RWPE2 (cell line): ENCODE results near the gene TBC1D16.

ENCODE experiments used
- ATAC-seq: fragments of 200-7000 bp; cut with Tn5 transposase; 3 replicates; pipeline ENCODE4 v1.9.1; 2021; ENCODE audit warnings: low read depth
- DNase-seq: peaks from one replicate; pipeline ENCODE4 v3.0.0-alpha.2; 2020; ENCODE audit warnings: low spot score
- H3K27ac ChIP-seq: fragments of 450-650 bp; 2 replicates; pipeline ENCODE4 v1.5.1; 2017; ENCODE audit warnings: mild to moderate bottlenecking; ENCODE audit not compliant: poor library complexity, severe bottlenecking
- H3K27me3 ChIP-seq: fragments of 250-450 bp; sonication (Bioruptor Pico); 2 replicates; pipeline ENCODE4 v1.5.1; 2021; ENCODE audit warnings: mild to moderate bottlenecking, moderate library complexity; ENCODE audit not compliant: insufficient read depth, poor library complexity, severe bottlenecking
- H3K36me3 ChIP-seq: fragments of 250-450 bp; sonication (Bioruptor Pico); 2 replicates; pipeline ENCODE4 v1.5.1; 2020; ENCODE audit warnings: low read depth, mild to moderate bottlenecking, moderate library complexity
- H3K4me1 ChIP-seq: fragments of 250-450 bp; sonication (Bioruptor Pico); 2 replicates; pipeline ENCODE4 v1.5.1; 2021; ENCODE audit warnings: mild to moderate bottlenecking, moderate library complexity; ENCODE audit not compliant: insufficient read depth, poor library complexity, severe bottlenecking
- H3K4me3 ChIP-seq: fragments of 250-450 bp; sonication (Bioruptor Pico); 2 replicates; pipeline ENCODE4 v1.5.1; 2021; ENCODE audit warnings: mild to moderate bottlenecking, moderate library complexity; ENCODE audit not compliant: severe bottlenecking
- H3K9me3 ChIP-seq: fragments of 250-450 bp; sonication (Bioruptor Pico); 2 replicates; pipeline ENCODE4 v1.5.1; 2021; ENCODE audit warnings: mild to moderate bottlenecking, moderate library complexity; ENCODE audit not compliant: severe bottlenecking
- CTCF ChIP-seq: fragments of 450-650 bp; IDR thresholded peaks from one replicate; pipeline ENCODE4 v1.5.1; 2017; ENCODE audit warnings: mild to moderate bottlenecking, moderate library complexity; ENCODE audit not compliant: poor library complexity, severe bottlenecking

The TBC1D16 gene

GRCh38 chr17:79923974-79924638 lies 111.6 kb downstream of the TBC1D16 start:
- peaks cover 7% of the 10 kb centered on the region for H3K27me3 ChIP-seq
- ATAC-seq (no peak; the same call in 2 of the 3 replicates), DNase-seq (no peak)
- H3K4me1 ChIP-seq, result peaks cover 5% of the 10 kb centered on the region
- H3K36me3 ChIP-seq, result no peaks in the 10 kb centered on the region
- H3K4me3 ChIP-seq, result no peak overlapping the region
- no peak overlapping the region for H3K27ac ChIP-seq
- no peak for TF ChIP-seq CTCF
- H3K9me3 ChIP-seq, result no peaks in the 10 kb centered on the region

- H3K27ac ChIP-seq, result no peak overlapping the region
- H3K4me1 ChIP-seq, result peaks cover 10% of the 10 kb centered on the region
- no peaks in the 10 kb centered on the region for H3K9me3 ChIP-seq
- H3K27me3 ChIP-seq, result no peaks in the 10 kb centered on the region
- DNase-seq, result no peak
- no peak overlapping the region for H3K4me3 ChIP-seq
- TF ChIP-seq CTCF, result no peak
- ATAC-seq, result no peak
- no peaks in the 10 kb centered on the region for H3K36me3 ChIP-seq
Observed at GRCh38 chr17:79922798-79923197, 112.9 kb downstream of the TBC1D16 start.

- H3K27me3 ChIP-seq, result no peaks in the 10 kb centered on the region
- no peak for TF ChIP-seq CTCF
- DNase-seq, result no peak
- no peaks in the 10 kb centered on the region for H3K9me3 ChIP-seq
- no peak overlapping the region for H3K27ac ChIP-seq
- no peak overlapping the region for H3K4me3 ChIP-seq
- no peaks in the 10 kb centered on the region for H3K36me3 ChIP-seq
- H3K4me1 ChIP-seq, result peaks cover 10% of the 10 kb centered on the region
- ATAC-seq, result no peak
Observed at GRCh38 chr17:79922116-79922601, 113.5 kb downstream of the TBC1D16 start.

- TF ChIP-seq CTCF, result no peak
- no peak for ATAC-seq
- DNase-seq, result no peak
- no peaks in the 10 kb centered on the region for H3K9me3 ChIP-seq
- H3K36me3 ChIP-seq, result no peaks in the 10 kb centered on the region
- no peak overlapping the region for H3K27ac ChIP-seq
- peaks cover 11% of the 10 kb centered on the region for H3K4me1 ChIP-seq
- no peaks in the 10 kb centered on the region for H3K27me3 ChIP-seq
- H3K4me3 ChIP-seq, result no peak overlapping the region
Observed at GRCh38 chr17:79921411-79922115, 114.1 kb downstream of the TBC1D16 start.
